ENCODE data around the gene LPP.
"Not testable (repeated sequence)": the region's sequence is repeated elsewhere in the genome, so short reads cannot be mapped to it uniquely, and the experiment has no call there.

Gene LPP

GRCh38 chr3:188123170-188123905, 30.6 kb upstream of the LPP start:
- H3K9ac ChIP-seq (ENCODE audit: low read length): no peak overlapping the region
- no peaks in the 10 kb centered on the region for H3K9me3 ChIP-seq (ENCODE audit: control insufficient read depth, insufficient read depth, low read depth, low read length)
- no peak overlapping the region for H3K27ac ChIP-seq (ENCODE audit: low read depth, low read length)
- no peaks in the 10 kb centered on the region for H3K27me3 ChIP-seq (ENCODE audit: control insufficient read depth, insufficient read depth, low read length)
- H3K4me3 ChIP-seq (ENCODE audit: low read depth, low read length): no peak overlapping the region
- no peaks in the 10 kb centered on the region for H3K36me3 ChIP-seq (ENCODE audit: control insufficient read depth, insufficient read depth, low read length)
- H3K4me1 ChIP-seq (ENCODE audit: control insufficient read depth, insufficient read depth, low read length): peaks cover 20% of the 10 kb centered on the region

- H3K4me3 ChIP-seq (ENCODE audit: low read depth, low read length): no peak overlapping the region
- H3K9me3 ChIP-seq (ENCODE audit: control insufficient read depth, insufficient read depth, low read depth, low read length): no peaks in the 10 kb centered on the region
- no peaks in the 10 kb centered on the region for H3K36me3 ChIP-seq (ENCODE audit: control insufficient read depth, insufficient read depth, low read length)
- H3K27ac ChIP-seq (ENCODE audit: low read depth, low read length): no peak overlapping the region
- H3K9ac ChIP-seq (ENCODE audit: low read length): no peak overlapping the region
- peaks cover 20% of the 10 kb centered on the region for H3K4me1 ChIP-seq (ENCODE audit: control insufficient read depth, insufficient read depth, low read length)
- no peaks in the 10 kb centered on the region for H3K27me3 ChIP-seq (ENCODE audit: control insufficient read depth, insufficient read depth, low read length)
Observed at GRCh38 chr3:188124184-188124583, 29.8 kb upstream of the LPP start.

DNA sequence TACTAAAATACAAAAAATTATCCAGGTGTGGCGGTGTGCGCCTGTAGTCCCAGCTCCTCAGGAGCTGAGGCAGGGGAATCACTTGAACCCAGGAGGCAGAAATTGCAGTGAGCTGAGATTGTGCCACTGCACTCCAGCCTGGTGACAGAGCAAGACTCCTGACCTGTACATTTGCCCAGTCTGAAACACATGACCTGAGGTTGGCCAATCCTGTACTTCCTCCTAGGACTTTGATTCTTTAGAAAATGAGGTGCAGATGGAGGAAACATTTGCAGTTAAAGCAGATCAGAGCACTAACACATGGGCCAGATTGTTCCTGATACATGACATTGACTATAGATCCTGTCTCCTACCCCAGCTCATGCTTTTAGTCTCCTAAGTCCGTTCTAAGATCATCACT, 28.9 kb upstream of the LPP start:
- H3K4me3 ChIP-seq (ENCODE audit: low read depth, low read length): no peak overlapping the region
- no peaks in the 10 kb centered on the region for H3K9me3 ChIP-seq (ENCODE audit: control insufficient read depth, insufficient read depth, low read depth, low read length)
- H3K4me1 ChIP-seq (ENCODE audit: control insufficient read depth, insufficient read depth, low read length): peaks cover 12% of the 10 kb centered on the region
- H3K9ac ChIP-seq (ENCODE audit: low read length): no peak overlapping the region
- H3K27me3 ChIP-seq (ENCODE audit: control insufficient read depth, insufficient read depth, low read length): no peaks in the 10 kb centered on the region
- no peak overlapping the region for H3K27ac ChIP-seq (ENCODE audit: low read depth, low read length)
- H3K36me3 ChIP-seq (ENCODE audit: control insufficient read depth, insufficient read depth, low read length): no peaks in the 10 kb centered on the region

DNA sequence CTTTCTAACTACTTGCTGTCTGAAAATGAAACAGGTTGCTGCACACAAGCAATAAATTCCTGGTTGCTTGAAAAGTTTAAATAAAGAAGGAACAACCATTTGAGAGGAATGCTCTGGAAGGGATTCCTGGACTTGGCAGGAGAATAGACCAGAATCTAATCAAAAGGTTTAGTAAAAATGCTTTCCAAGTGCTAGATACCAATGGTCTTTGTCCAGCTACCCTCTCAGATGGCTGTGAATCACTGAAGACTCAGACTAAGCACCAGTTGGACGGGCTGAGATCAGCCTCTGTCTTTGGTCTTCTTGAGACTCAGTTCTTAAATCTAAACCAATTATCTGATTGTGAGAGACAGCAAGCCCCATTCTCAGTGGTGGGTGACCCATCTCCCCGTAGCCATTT, 27.7 kb upstream of the LPP start:
- Histone ChIP-seq H3K9ac (ENCODE audit: low read length) (no peak overlapping the region), H3K27ac (ENCODE audit: low read depth, low read length) (no peak overlapping the region), H3K4me3 (ENCODE audit: low read depth, low read length) (no peak overlapping the region), H3K4me1 (ENCODE audit: control insufficient read depth, insufficient read depth, low read length) (peaks cover under 1% of the 10 kb centered on the region), H3K9me3 (ENCODE audit: control insufficient read depth, insufficient read depth, low read depth, low read length) (no peaks in the 10 kb centered on the region), H3K36me3 (ENCODE audit: control insufficient read depth, insufficient read depth, low read length) (no peaks in the 10 kb centered on the region), H3K27me3 (ENCODE audit: control insufficient read depth, insufficient read depth, low read length) (no peaks in the 10 kb centered on the region)

DNA sequence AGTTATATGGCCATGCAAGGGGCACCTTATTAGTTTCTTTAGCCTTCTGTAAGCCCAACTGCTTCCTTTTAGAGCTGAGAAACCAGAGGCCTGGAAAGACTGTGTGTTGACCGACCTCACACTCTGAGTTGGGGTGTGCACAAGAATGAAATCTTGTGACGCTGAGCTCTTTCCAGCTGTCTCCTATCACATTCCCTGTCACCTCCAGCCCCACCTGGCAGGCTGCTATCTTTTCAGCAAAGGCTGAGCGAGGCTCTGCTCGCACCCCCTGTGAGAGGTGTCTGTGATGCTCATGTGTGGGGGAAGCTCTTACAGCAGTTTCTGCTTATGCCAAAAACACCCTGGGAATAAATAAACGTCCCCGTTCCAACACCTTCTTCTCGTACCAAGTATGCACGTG, 27.0 kb upstream of the LPP start:
- no peak overlapping the region for H3K9ac ChIP-seq (ENCODE audit: low read length)

DNA sequence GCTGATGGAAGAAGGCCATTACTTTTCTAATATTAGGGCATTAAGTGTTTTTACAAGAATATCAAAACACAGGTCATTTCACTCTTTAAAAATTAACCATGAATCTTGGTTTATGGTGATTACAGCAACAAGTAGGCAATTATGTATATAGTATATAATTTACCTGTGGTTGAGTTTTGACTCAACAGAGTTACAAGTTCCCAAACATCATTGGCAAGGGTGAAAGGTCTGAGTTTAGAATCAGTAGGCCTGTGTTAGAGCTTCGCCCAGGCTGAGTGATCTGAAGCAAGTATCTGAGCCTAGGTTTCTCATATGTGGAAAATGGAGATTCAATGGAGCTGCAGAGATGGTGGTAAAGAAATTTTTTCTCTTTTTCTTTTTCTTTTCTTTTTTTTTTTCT, 25.1 kb upstream of the LPP start:
- no peak overlapping the region for H3K9ac ChIP-seq (ENCODE audit: low read length)
- H3K27ac ChIP-seq (ENCODE audit: low read depth, low read length): no peak overlapping the region
- no peak overlapping the region for H3K4me3 ChIP-seq (ENCODE audit: low read depth, low read length)
- no peaks in the 10 kb centered on the region for H3K27me3 ChIP-seq (ENCODE audit: control insufficient read depth, insufficient read depth, low read length)
- H3K4me1 ChIP-seq (ENCODE audit: control insufficient read depth, insufficient read depth, low read length): peaks cover 6% of the 10 kb centered on the region; the same call in 1 of the 2 replicates
- no peaks in the 10 kb centered on the region for H3K9me3 ChIP-seq (ENCODE audit: control insufficient read depth, insufficient read depth, low read depth, low read length)
- no peaks in the 10 kb centered on the region for H3K36me3 ChIP-seq (ENCODE audit: control insufficient read depth, insufficient read depth, low read length)

More for the DNA sequence above, 27.0 kb upstream of the LPP start:
- H3K27me3 ChIP-seq (ENCODE audit: control insufficient read depth, insufficient read depth, low read length): no peaks in the 10 kb centered on the region
- H3K36me3 ChIP-seq (ENCODE audit: control insufficient read depth, insufficient read depth, low read length): no peaks in the 10 kb centered on the region
- no peaks in the 10 kb centered on the region for H3K9me3 ChIP-seq (ENCODE audit: control insufficient read depth, insufficient read depth, low read depth, low read length)
- no peak overlapping the region for H3K27ac ChIP-seq (ENCODE audit: low read depth, low read length)
- peaks cover 6% of the 10 kb centered on the region; the same call in 1 of the 2 replicates for H3K4me1 ChIP-seq (ENCODE audit: control insufficient read depth, insufficient read depth, low read length)
- no peak overlapping the region for H3K4me3 ChIP-seq (ENCODE audit: low read depth, low read length)

DNA sequence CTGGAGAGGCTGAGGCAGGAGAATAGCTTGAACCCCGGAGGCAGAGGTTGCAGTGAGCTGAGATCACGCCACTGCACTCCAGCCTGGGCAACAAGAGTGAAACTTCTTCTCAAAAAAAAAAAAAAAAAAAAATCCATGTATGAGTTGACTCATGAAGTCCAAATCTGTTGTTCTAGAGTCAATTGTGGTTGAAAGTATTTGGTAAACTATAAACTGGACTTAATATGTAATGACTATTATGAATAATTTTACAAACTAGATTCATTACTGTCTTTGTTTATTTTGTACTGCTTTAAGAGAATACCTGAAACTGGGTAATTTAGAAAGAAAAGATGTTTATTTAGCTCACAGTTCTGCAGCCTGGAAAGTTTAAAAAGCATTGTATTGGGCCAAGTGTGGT, 22.9 kb upstream of the LPP start:
- H3K36me3 ChIP-seq (ENCODE audit: control insufficient read depth, insufficient read depth, low read length); H3K27ac ChIP-seq (ENCODE audit: low read depth, low read length); H3K9ac ChIP-seq (ENCODE audit: low read length); H3K27me3 ChIP-seq (ENCODE audit: control insufficient read depth, insufficient read depth, low read length); H3K4me1 ChIP-seq (ENCODE audit: control insufficient read depth, insufficient read depth, low read length); H3K9me3 ChIP-seq (ENCODE audit: control insufficient read depth, insufficient read depth, low read depth, low read length); H3K4me3 ChIP-seq (ENCODE audit: low read depth, low read length): not testable (repeated sequence)

DNA sequence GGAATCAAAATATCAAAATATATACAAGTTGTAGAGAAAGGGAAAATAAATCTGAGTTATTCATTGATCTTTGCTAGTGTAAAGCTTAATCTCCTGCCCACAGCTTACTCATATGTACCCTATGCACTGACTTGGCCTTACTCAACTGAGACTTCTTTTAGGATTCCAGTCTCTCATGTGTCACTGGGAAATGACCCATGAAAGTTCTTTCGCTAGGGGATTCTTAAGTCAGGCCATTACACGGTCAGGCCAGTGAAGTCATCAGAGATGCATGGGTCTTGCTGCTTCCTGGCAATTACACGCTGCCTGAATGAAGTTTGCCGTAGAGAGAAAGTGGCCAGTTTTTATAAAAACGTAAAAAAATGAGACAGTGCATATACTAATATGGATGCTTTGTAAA, 20.7 kb upstream of the LPP start:
- H3K9me3 ChIP-seq (ENCODE audit: control insufficient read depth, insufficient read depth, low read depth, low read length): peaks cover 3% of the 10 kb centered on the region; the same call in 1 of the 2 replicates
- H3K36me3 ChIP-seq (ENCODE audit: control insufficient read depth, insufficient read depth, low read length): no peaks in the 10 kb centered on the region
- H3K27ac ChIP-seq (ENCODE audit: low read depth, low read length): no peak overlapping the region
- H3K4me1 ChIP-seq (ENCODE audit: control insufficient read depth, insufficient read depth, low read length): peaks cover 6% of the 10 kb centered on the region; the same call in 1 of the 2 replicates
- H3K9ac ChIP-seq (ENCODE audit: low read length): no peak overlapping the region
- no peak overlapping the region for H3K4me3 ChIP-seq (ENCODE audit: low read depth, low read length)
- no peaks in the 10 kb centered on the region for H3K27me3 ChIP-seq (ENCODE audit: control insufficient read depth, insufficient read depth, low read length)

GRCh38 chr3:188133646-188134045, 20.3 kb upstream of the LPP start:
- H3K9ac ChIP-seq (ENCODE audit: low read length): no peak overlapping the region
- H3K36me3 ChIP-seq (ENCODE audit: control insufficient read depth, insufficient read depth, low read length): no peaks in the 10 kb centered on the region
- peaks cover 3% of the 10 kb centered on the region; the same call in 1 of the 2 replicates for H3K9me3 ChIP-seq (ENCODE audit: control insufficient read depth, insufficient read depth, low read depth, low read length)
- H3K27me3 ChIP-seq (ENCODE audit: control insufficient read depth, insufficient read depth, low read length): no peaks in the 10 kb centered on the region
- no peak overlapping the region for H3K4me3 ChIP-seq (ENCODE audit: low read depth, low read length)
- H3K4me1 ChIP-seq (ENCODE audit: control insufficient read depth, insufficient read depth, low read length): peaks cover 6% of the 10 kb centered on the region; the same call in 1 of the 2 replicates
- no peak overlapping the region for H3K27ac ChIP-seq (ENCODE audit: low read depth, low read length)

- no peak overlapping the region for H3K27ac ChIP-seq (ENCODE audit: low read depth, low read length)
Observed at GRCh38 chr3:188134079-188134478, 19.9 kb upstream of the LPP start.

DNA sequence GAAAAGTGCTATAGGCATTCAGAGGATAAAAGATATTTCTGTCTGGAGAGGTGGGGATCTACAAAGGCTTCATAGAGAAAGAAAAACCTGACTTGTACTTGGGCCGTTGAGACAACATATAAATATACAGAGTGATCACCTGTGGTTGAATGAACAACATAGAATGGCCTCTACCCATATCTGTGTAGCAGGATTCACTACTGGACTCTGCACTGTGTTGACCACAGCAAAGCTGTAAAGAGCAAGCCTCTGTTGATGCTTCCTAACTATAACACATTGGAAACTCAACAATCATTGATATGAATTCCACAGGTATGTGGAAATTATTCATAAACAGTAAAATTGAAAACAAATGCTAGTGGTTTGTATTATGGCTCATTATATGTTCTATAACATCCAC, 19.1 kb upstream of the LPP start:
- Histone ChIP-seq H3K4me1 (ENCODE audit: control insufficient read depth, insufficient read depth, low read length) (peaks cover 6% of the 10 kb centered on the region; the same call in 1 of the 2 replicates), H3K36me3 (ENCODE audit: control insufficient read depth, insufficient read depth, low read length) (no peaks in the 10 kb centered on the region), H3K9me3 (ENCODE audit: control insufficient read depth, insufficient read depth, low read depth, low read length) (peaks cover 3% of the 10 kb centered on the region; the same call in 1 of the 2 replicates), H3K27ac (ENCODE audit: low read depth, low read length) (no peak overlapping the region), H3K4me3 (ENCODE audit: low read depth, low read length) (no peak overlapping the region), H3K9ac (ENCODE audit: low read length) (no peak overlapping the region), H3K27me3 (ENCODE audit: control insufficient read depth, insufficient read depth, low read length) (no peaks in the 10 kb centered on the region)

More at GRCh38 chr3:188134079-188134478, 19.9 kb upstream of the LPP start:
- Histone ChIP-seq H3K9me3 (ENCODE audit: control insufficient read depth, insufficient read depth, low read depth, low read length) (peaks cover 3% of the 10 kb centered on the region; the same call in 1 of the 2 replicates), H3K36me3 (ENCODE audit: control insufficient read depth, insufficient read depth, low read length) (no peaks in the 10 kb centered on the region), H3K4me1 (ENCODE audit: control insufficient read depth, insufficient read depth, low read length) (peaks cover 6% of the 10 kb centered on the region; the same call in 1 of the 2 replicates), H3K9ac (ENCODE audit: low read length) (no peak overlapping the region), H3K4me3 (ENCODE audit: low read depth, low read length) (no peak overlapping the region), H3K27me3 (ENCODE audit: control insufficient read depth, insufficient read depth, low read length) (no peaks in the 10 kb centered on the region)
